Hematopoietic multipotent progenitor cell treated with erythropoietin and hydrocortisone succinate and interleukin-3 and kit ligand, for 17 days (in vitro differentiated cells): ENCODE data around the gene PCAT6.
"Not testable (repeated sequence)": the region's sequence is repeated elsewhere in the genome, so short reads cannot be mapped to it uniquely, and the experiment has no call there.

Source experiments
- DNase-seq: peaks from one replicate; pipeline ENCODE4 v3.0.0-alpha.2; 2015; ENCODE audit warnings: low spot score

The PCAT6 gene

GRCh38 chr1:202810615-202811295, at the start of gene PCAT6:
PCAT6 (plus strand) TSS chr1:202810954.
- peak; percentile 88 for DNase-seq

- no peak for DNase-seq
Measured at GRCh38 chr1:202762019-202762418, 48.7 kb upstream of the PCAT6 start.

- no peak for DNase-seq
Measured at GRCh38 chr1:202765721-202766120, 45.0 kb upstream of the PCAT6 start.

- DNase-seq, result no peak
Measured at GRCh38 chr1:202770135-202770534, 40.6 kb upstream of the PCAT6 start.

GRCh38 chr1:202781180-202781579, 29.6 kb upstream of the PCAT6 start:
- DNase-seq, result no peak

- no peak for DNase-seq
Measured at GRCh38 chr1:202786804-202787203, 23.9 kb upstream of the PCAT6 start.

- DNase-seq, result no peak
Measured at GRCh38 chr1:202788800-202789199, 22.0 kb upstream of the PCAT6 start.

GRCh38 chr1:202791077-202791747, 19.5 kb upstream of the PCAT6 start:
- no peak for DNase-seq

- DNase-seq, result no peak
Measured at GRCh38 chr1:202794051-202794740, 16.6 kb upstream of the PCAT6 start.

GRCh38 chr1:202794931-202795330, 15.8 kb upstream of the PCAT6 start:
- DNase-seq, result not testable (repeated sequence)

- no peak for DNase-seq
Measured at GRCh38 chr1:202796670-202797069, 14.1 kb upstream of the PCAT6 start.

GRCh38 chr1:202798260-202798659, 12.5 kb upstream of the PCAT6 start:
- no peak for DNase-seq

- no peak for DNase-seq
Measured at GRCh38 chr1:202798792-202799331, 11.9 kb upstream of the PCAT6 start.

- DNase-seq, result no peak
Measured at GRCh38 chr1:202800742-202801141, 10.0 kb upstream of the PCAT6 start.

- DNase-seq, result no peak
Measured at GRCh38 chr1:202801175-202801574, 9.6 kb upstream of the PCAT6 start.

GRCh38 chr1:202802034-202802433, 8.7 kb upstream of the PCAT6 start:
- no peak for DNase-seq

GRCh38 chr1:202802998-202803932, 7.5 kb upstream of the PCAT6 start:
- peak; percentile 26 for DNase-seq

- DNase-seq, result no peak
Measured at GRCh38 chr1:202804126-202804525, 6.6 kb upstream of the PCAT6 start.

- peak; percentile 37 for DNase-seq
Measured at GRCh38 chr1:202805886-202806844, 4.6 kb upstream of the PCAT6 start.

- DNase-seq, result peak; percentile 35
Measured at GRCh38 chr1:202806845-202807450, 3.8 kb upstream of the PCAT6 start.
